Right lobe of liver (tissue), 4 donors: Measurements from ENCODE around the gene GLRX2.

ENCODE experiments used
- POLR2A ChIP-seq: fragments of 450-650 bp; IDR thresholded peaks from one replicate; pipeline ENCODE4 v1.6.1; 2017; ENCODE audit warnings: antibody characterized with exemption, mild to moderate bottlenecking
- TF ChIP-seq, protein P1 (sequence below), 4 donors: fragments of 200-600 bp in 3 of 4; fragments of 450-650 bp in 1 of 4; IDR thresholded peaks; one replicate each; pipeline versions ENCODE4 v1.5.1 to v1.8.0; 2016 to 2022; ENCODE audit warnings: antibody characterized with exemption in 4 of 4, mild to moderate bottlenecking in 2 of 4
- donor health status: DM: no; HTN: no; CAD: no.
- donor health status: DM: no; HTN: no; CAD: no.
- donor health status: DM: no; HTN: yes; CAD: no.

DNA sequence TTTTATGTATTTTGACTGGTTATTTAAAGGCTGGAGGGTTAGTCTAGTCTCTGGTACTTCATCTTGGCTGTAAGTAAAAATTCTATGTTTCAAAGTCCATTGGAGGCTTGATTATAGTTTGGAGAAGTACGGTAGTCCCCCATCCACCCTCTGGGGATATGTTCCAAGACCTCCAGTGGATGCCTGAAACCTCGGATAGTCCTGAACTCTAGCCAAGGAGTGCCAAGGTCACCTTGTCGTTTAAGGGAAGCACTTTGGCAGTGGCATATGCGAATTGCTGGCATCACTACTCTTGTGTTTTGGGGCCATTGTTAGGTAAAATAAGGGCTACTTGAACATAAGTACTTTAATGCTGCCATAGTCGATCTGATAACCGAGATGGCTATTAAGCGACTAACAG is 35.0 kb upstream of the GLRX2 start:
- TF ChIP-seq, protein P1, sequence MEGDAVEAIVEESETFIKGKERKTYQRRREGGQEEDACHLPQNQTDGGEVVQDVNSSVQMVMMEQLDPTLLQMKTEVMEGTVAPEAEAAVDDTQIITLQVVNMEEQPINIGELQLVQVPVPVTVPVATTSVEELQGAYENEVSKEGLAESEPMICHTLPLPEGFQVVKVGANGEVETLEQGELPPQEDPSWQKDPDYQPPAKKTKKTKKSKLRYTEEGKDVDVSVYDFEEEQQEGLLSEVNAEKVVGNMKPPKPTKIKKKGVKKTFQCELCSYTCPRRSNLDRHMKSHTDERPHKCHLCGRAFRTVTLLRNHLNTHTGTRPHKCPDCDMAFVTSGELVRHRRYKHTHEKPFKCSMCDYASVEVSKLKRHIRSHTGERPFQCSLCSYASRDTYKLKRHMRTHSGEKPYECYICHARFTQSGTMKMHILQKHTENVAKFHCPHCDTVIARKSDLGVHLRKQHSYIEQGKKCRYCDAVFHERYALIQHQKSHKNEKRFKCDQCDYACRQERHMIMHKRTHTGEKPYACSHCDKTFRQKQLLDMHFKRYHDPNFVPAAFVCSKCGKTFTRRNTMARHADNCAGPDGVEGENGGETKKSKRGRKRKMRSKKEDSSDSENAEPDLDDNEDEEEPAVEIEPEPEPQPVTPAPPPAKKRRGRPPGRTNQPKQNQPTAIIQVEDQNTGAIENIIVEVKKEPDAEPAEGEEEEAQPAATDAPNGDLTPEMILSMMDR (IDR thresholded peaks at IDR 0.05): no peak
- TF ChIP-seq POLR2A: no peak
